Measurements from ENCODE around the gene MMS19. TPM values are rescaled to one million over a fixed set of nuclear protein-coding genes. Genes with fewer than 3 reads are reported as not detected.

The MMS19 gene
- total RNA-seq, 1 donor from 2014 or later = 42.7 TPM

- Histone ChIP-seq H3K4me3 (no peak overlapping the region), H3K36me3 (no peaks in the 10 kb centered on the region), H3K27me3 (ENCODE audit: low read depth) (no peaks in the 10 kb centered on the region), H3K27ac (replicated peaks) (peak overlapping the region; percentile 78), H3K4me1 (peaks cover 86% of the 10 kb centered on the region), H3K9me3 (replicated peaks) (no peaks in the 10 kb centered on the region)
- intact Hi-C loops (cut with micrococcal nuclease) = no loop called here
- TF ChIP-seq, protein P1, sequence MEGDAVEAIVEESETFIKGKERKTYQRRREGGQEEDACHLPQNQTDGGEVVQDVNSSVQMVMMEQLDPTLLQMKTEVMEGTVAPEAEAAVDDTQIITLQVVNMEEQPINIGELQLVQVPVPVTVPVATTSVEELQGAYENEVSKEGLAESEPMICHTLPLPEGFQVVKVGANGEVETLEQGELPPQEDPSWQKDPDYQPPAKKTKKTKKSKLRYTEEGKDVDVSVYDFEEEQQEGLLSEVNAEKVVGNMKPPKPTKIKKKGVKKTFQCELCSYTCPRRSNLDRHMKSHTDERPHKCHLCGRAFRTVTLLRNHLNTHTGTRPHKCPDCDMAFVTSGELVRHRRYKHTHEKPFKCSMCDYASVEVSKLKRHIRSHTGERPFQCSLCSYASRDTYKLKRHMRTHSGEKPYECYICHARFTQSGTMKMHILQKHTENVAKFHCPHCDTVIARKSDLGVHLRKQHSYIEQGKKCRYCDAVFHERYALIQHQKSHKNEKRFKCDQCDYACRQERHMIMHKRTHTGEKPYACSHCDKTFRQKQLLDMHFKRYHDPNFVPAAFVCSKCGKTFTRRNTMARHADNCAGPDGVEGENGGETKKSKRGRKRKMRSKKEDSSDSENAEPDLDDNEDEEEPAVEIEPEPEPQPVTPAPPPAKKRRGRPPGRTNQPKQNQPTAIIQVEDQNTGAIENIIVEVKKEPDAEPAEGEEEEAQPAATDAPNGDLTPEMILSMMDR (IDR thresholded peaks at IDR 0.05; ENCODE audit: borderline replicate concordance) = no peak
- no peak for DNase-seq
Observed at GRCh38 chr10:97522071-97522470, 23.8 kb upstream of the MMS19 start.

GRCh38 chr10:97520978-97521761 is 22.9 kb upstream of the MMS19 start:
- no peaks in the 10 kb centered on the region for H3K9me3 ChIP-seq (replicated peaks)
- TF ChIP-seq, protein P1 (IDR thresholded peaks at IDR 0.05; ENCODE audit: borderline replicate concordance) = no peak
- peak overlapping the region; percentile 78 for H3K27ac ChIP-seq (replicated peaks)
- H3K36me3 ChIP-seq = no peaks in the 10 kb centered on the region
- peaks cover 90% of the 10 kb centered on the region for H3K4me1 ChIP-seq
- no peak overlapping the region for H3K4me3 ChIP-seq
- no peak for DNase-seq
- no peaks in the 10 kb centered on the region for H3K27me3 ChIP-seq (ENCODE audit: low read depth)
- intact Hi-C loops (cut with micrococcal nuclease) = no loop called here

GRCh38 chr10:97520520-97520919 is 22.3 kb upstream of the MMS19 start:
- H3K4me3 ChIP-seq = no peak overlapping the region
- H3K27ac ChIP-seq (replicated peaks) = peak overlapping the region; percentile 78
- intact Hi-C loops (cut with micrococcal nuclease) = no loop called here
- H3K4me1 ChIP-seq = peaks cover 91% of the 10 kb centered on the region
- TF ChIP-seq, protein P1 (IDR thresholded peaks at IDR 0.05; ENCODE audit: borderline replicate concordance) = no peak
- DNase-seq = no peak
- no peaks in the 10 kb centered on the region for H3K27me3 ChIP-seq (ENCODE audit: low read depth)
- H3K36me3 ChIP-seq = no peaks in the 10 kb centered on the region
- H3K9me3 ChIP-seq (replicated peaks) = no peaks in the 10 kb centered on the region

GRCh38 chr10:97519342-97519741 is 21.1 kb upstream of the MMS19 start:
- no peak overlapping the region for H3K4me3 ChIP-seq
- no peaks in the 10 kb centered on the region for H3K9me3 ChIP-seq (replicated peaks)
- no peak for DNase-seq
- H3K36me3 ChIP-seq = no peaks in the 10 kb centered on the region
- TF ChIP-seq, protein P1 (IDR thresholded peaks at IDR 0.05; ENCODE audit: borderline replicate concordance) = no peak
- H3K27ac ChIP-seq (replicated peaks) = peak overlapping the region; percentile 78
- intact Hi-C loops (cut with micrococcal nuclease) = no loop called here
- H3K27me3 ChIP-seq (ENCODE audit: low read depth) = no peaks in the 10 kb centered on the region
- peaks cover 91% of the 10 kb centered on the region for H3K4me1 ChIP-seq

DNA sequence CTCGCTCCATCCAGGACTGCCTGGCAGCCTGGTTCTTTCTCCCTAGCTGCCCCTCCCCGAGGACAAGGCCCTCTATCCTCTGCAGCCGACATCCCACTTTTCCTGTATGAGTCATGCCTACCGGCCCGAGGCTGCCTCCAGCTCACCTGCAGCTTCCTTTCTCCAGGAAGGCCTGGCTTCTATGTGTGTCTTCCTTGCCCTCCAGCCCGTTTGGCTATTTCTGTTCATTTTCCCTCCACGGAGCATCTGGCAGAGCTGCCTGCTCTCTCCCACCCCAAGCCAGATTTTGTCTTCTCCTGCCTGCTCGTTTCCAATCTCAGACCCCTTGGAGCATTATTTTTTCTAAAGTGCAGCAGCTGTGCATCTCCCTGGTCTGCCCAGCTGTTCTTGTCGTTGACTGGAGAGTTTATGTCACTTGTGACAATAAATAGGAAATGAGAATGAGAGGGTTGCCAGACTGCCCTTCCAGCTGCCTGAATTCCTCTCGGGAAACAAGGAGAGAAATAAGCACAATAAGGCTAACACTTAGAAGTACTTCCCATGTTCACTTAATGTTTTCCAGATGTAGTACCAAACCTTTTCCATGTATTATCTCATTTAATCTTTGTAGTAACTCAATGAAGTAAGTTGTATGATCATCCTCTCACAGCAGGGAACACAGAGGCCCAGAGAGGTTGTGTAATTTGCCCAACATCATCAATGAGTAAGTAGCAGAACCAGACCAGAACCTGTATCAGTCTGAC is 20.2 kb upstream of the MMS19 start:
- TF ChIP-seq, protein P1 (IDR thresholded peaks at IDR 0.05; ENCODE audit: borderline replicate concordance) = no peak
- H3K4me3 ChIP-seq = no peak overlapping the region
- DNase-seq = no peak
- peak overlapping the region; percentile 78 for H3K27ac ChIP-seq (replicated peaks)
- H3K9me3 ChIP-seq (replicated peaks) = no peaks in the 10 kb centered on the region
- H3K27me3 ChIP-seq (ENCODE audit: low read depth) = no peaks in the 10 kb centered on the region
- H3K36me3 ChIP-seq = no peaks in the 10 kb centered on the region
- intact Hi-C loops (cut with micrococcal nuclease) = no loop called here
- H3K4me1 ChIP-seq = peaks cover 99% of the 10 kb centered on the region

All from left ventricle myocardium inferior (tissue), 1 donor.